Neural progenitor cell (in vitro differentiated cells): Measurements from ENCODE around the gene MAPK8.

Experiments
- EZH2phosphoT487 ChIP-seq: fragments of 200-600 bp; sonication (generic); IDR thresholded peaks from 2 replicates; pipeline ENCODE4 v1.6.1; 2017; ENCODE audit warnings: antibody characterized with exemption
- TF ChIP-seq, protein P1 (sequence below): fragments of 200-600 bp; sonication (generic); IDR thresholded peaks from 2 replicates; pipeline ENCODE4 v1.5.1; 2017; ENCODE audit warnings: antibody characterized with exemption, mild to moderate bottlenecking

DNA sequence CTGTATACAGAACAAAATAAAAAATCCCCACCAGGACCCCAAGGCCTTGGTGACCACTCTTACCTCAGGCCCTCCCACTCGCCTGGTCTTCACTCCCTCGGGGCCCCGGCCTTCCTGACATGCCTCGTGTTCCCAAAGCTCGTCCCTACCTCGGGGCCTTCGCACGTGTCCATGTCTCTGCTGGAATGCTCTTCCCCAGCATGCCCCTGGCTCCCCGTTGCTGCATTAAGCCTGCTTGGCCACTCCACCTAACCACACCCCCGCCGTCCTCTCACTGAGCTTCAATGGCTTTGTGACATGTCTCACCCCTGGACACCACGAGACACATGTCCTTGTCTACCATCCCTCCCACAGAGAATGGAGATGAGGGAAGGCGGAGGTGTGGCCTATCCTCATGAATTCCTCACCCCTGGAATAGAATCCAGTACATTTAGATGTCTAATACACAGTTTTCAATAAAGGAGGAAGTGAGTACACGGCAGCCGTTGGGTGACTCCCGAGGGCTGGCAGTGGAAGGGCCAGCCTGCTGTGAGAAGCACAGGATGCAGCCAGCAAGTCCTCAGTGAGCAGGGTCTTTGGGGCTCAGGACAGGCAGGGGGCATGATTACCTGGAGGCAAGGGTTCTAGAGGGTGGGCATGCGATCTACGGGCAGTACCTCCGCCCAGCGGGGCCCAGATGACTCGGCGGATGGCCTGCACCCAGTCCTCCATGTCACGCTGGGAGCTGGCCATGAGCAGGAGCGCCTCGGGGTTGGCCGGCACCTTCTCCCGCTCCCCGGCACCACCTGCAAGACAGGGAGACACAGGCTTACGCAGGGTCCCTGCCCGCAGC lies 172.7 kb downstream of the MAPK8 start:
- TF ChIP-seq EZH2phosphoT487 = no peak
- TF ChIP-seq, protein P1, sequence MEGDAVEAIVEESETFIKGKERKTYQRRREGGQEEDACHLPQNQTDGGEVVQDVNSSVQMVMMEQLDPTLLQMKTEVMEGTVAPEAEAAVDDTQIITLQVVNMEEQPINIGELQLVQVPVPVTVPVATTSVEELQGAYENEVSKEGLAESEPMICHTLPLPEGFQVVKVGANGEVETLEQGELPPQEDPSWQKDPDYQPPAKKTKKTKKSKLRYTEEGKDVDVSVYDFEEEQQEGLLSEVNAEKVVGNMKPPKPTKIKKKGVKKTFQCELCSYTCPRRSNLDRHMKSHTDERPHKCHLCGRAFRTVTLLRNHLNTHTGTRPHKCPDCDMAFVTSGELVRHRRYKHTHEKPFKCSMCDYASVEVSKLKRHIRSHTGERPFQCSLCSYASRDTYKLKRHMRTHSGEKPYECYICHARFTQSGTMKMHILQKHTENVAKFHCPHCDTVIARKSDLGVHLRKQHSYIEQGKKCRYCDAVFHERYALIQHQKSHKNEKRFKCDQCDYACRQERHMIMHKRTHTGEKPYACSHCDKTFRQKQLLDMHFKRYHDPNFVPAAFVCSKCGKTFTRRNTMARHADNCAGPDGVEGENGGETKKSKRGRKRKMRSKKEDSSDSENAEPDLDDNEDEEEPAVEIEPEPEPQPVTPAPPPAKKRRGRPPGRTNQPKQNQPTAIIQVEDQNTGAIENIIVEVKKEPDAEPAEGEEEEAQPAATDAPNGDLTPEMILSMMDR = no peak
